Neural crest cell (in vitro differentiated cells): ENCODE data around the gene TXNDC11. TPM values are rescaled to one million over a fixed set of nuclear protein-coding genes. Genes with fewer than 3 reads are reported as not detected.
A peak's percentile ranks its signal among the peaks of the same experiment; 100 is the strongest.

Experiments used
- DNase-seq: peaks from one replicate; pipeline ENCODE4 v3.0.0; 2021; ENCODE audit warnings: low read depth, mixed read lengths, low spot score
- H3K27ac Mint-ChIP-seq: one replicate; pipeline ENCODE4 v1.8.0; 2021; ENCODE audit warnings: mild to moderate bottlenecking, mixed read lengths; ENCODE audit not compliant: unreplicated experiment
- H3K27me3 Mint-ChIP-seq: 2 replicates; pipeline ENCODE4 v1.8.0; 2021; ENCODE audit warnings: low read depth, mild to moderate bottlenecking, mixed read lengths
- H3K36me3 Mint-ChIP-seq: 2 replicates; pipeline ENCODE4 v1.8.0; 2021; ENCODE audit warnings: low read depth, mild to moderate bottlenecking, mixed read lengths
- H3K4me1 Mint-ChIP-seq: 2 replicates; pipeline ENCODE4 v1.8.0; 2021; ENCODE audit warnings: mixed read lengths
- H3K4me3 Mint-ChIP-seq: one replicate; pipeline ENCODE4 v1.8.0; 2021; ENCODE audit warnings: mild to moderate bottlenecking, mixed read lengths
- H3K9me3 Mint-ChIP-seq: 2 replicates; pipeline ENCODE4 v1.8.0; 2021; ENCODE audit warnings: mixed read lengths
- CTCF ChIP-seq: fragments of 200-600 bp; sonication (generic); conservative IDR thresholded peaks from 2 replicates; pipeline ENCODE4 v1.5.0; 2021; ENCODE audit warnings: antibody characterized with exemption, mild to moderate bottlenecking
- total RNA-seq: library from RNA; stranded (reverse); gene quantifications from 2 replicates; pipeline ENCODE4 v1.2.1, GENCODE V29; 2021

Gene TXNDC11
- total RNA-seq, 1 donor from 2014 or later: 16.9 TPM

DNA sequence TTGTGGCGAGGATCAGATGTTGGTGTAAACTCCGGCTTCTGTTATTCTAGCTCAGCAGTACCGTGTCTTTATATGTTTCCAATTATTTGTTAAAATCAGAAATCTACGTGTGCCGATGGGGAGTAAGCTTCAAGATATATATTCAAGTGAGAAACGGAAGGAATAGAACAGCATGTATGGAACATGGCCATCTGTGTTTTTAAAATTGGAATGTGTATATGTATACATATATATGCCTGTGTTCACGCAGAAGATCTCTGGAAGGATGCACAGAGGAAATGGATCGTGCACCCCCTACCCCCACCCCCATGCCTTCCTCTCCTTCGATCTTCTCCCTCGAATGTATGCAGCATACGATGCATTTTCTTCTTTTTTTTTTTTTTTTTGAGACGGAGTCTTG, 82.1 kb downstream of the TXNDC11 start:
- Mint-ChIP-seq H3K4me1 (peaks cover 17% of the 10 kb centered on the region), H3K36me3 (no peaks in the 10 kb centered on the region), H3K27ac (no peak overlapping the region), H3K4me3 (no peak overlapping the region), H3K27me3 (no peaks in the 10 kb centered on the region), H3K9me3 (no peaks in the 10 kb centered on the region)
- TF ChIP-seq CTCF: no peak
- DNase-seq: no peak

- Mint-ChIP-seq H3K4me1 (peaks cover 3% of the 10 kb centered on the region), H3K9me3 (no peaks in the 10 kb centered on the region), H3K27me3 (no peaks in the 10 kb centered on the region), H3K4me3 (no peak overlapping the region), H3K36me3 (no peaks in the 10 kb centered on the region), H3K27ac (peak overlapping the region; percentile 50)
- TF ChIP-seq CTCF: no peak
- DNase-seq: no peak
Observed at GRCh38 chr16:11658896-11659708, 83.6 kb downstream of the TXNDC11 start.

- H3K27ac Mint-ChIP-seq: no peak overlapping the region
- H3K9me3 Mint-ChIP-seq: no peaks in the 10 kb centered on the region
- no peak for TF ChIP-seq CTCF
- no peak for DNase-seq
- H3K4me1 Mint-ChIP-seq: no peaks in the 10 kb centered on the region
- no peak overlapping the region for H3K4me3 Mint-ChIP-seq
- no peaks in the 10 kb centered on the region for H3K27me3 Mint-ChIP-seq
- no peaks in the 10 kb centered on the region for H3K36me3 Mint-ChIP-seq
Observed at GRCh38 chr16:11657556-11657955, 85.1 kb downstream of the TXNDC11 start.

- H3K4me3 Mint-ChIP-seq: no peak overlapping the region
- TF ChIP-seq CTCF: no peak
- H3K4me1 Mint-ChIP-seq: no peaks in the 10 kb centered on the region
- no peaks in the 10 kb centered on the region for H3K9me3 Mint-ChIP-seq
- no peaks in the 10 kb centered on the region for H3K36me3 Mint-ChIP-seq
- no peak for DNase-seq
- H3K27me3 Mint-ChIP-seq: no peaks in the 10 kb centered on the region
- no peak overlapping the region for H3K27ac Mint-ChIP-seq
Observed at GRCh38 chr16:11655655-11656054, 87.0 kb downstream of the TXNDC11 start.

- Mint-ChIP-seq H3K9me3 (no peaks in the 10 kb centered on the region), H3K36me3 (no peaks in the 10 kb centered on the region), H3K27ac (no peak overlapping the region), H3K4me3 (no peak overlapping the region), H3K27me3 (no peaks in the 10 kb centered on the region), H3K4me1 (no peaks in the 10 kb centered on the region)
- no peak for TF ChIP-seq CTCF
- no peak for DNase-seq
Observed at GRCh38 chr16:11651796-11652195, 90.9 kb downstream of the TXNDC11 start.
